ENCODE measurements around the gene WDTC1.

Gene WDTC1

GRCh38 chr1:27349784-27350662 is 115.6 kb downstream of the WDTC1 start:
- Histone ChIP-seq H3K4me1 (ENCODE audit: control insufficient read depth in 1 of 2, insufficient read depth in 2 of 2, low read length in 2 of 2) (peaks cover 2 to 23% of the 10 kb centered on the region in 2 donors), H3K4me3 (ENCODE audit: low read depth in 1 of 2, low read length in 2 of 2) (peak overlapping the region; percentile 7 to 66), H3K36me3 (ENCODE audit: control insufficient read depth in 1 of 2, insufficient read depth in 2 of 2, low read length in 2 of 2) (peaks cover 0 to 13% of the 10 kb centered on the region in 2 donors), H3K27ac (ENCODE audit: low read length) (no peak overlapping the region), H3K27me3 (ENCODE audit: low read depth, low read length) (peaks cover 2% of the 10 kb centered on the region), H3K9me3 (ENCODE audit: control insufficient read depth in 1 of 2, low read length in 2 of 2) (no peaks in the 10 kb centered on the region)

DNA sequence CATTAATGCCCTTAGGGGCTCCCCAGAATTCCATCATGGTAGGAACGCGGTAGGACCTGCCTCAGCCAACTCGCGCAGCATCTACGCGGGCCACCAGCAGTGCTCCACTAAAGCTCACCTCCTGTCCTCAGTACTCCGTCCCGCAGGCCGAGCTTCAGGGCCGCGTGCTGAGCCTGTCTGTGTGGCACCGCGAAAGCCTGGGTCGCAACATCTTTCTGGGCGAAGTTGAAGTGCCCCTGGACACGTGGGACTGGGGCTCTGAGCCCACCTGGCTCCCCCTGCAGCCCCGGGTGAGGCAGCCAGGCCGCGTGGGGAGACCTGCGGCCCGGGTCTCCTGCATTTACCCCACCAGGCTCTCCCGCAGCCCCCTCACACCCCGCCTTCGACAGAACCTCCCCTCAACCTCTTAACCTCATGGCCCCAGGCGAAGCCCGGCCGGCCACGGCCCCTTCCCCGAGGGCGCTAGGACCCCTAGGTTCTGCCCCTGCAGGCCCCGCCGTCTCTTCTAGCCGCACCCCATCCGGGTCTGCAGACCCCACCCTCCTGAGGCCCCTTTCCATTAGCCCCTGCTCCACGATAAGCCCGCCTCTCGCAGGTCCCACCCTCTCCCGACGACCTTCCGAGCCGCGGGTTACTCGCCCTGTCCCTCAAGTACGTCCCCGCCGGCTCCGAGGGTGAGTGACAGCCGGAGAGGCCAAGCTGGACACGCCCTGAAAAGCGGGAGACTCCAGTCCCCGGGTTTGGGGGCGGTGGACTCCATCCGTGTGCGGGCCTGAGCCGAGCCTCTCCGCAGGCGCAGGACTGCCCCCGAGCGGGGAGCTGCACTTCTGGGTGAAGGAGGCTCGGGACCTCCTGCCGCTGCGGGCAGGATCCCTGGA is 116.5 kb downstream of the WDTC1 start:
- peaks cover 2 to 23% of the 10 kb centered on the region in 2 donors for H3K4me1 ChIP-seq (ENCODE audit: control insufficient read depth in 1 of 2, insufficient read depth in 2 of 2, low read length in 2 of 2)
- H3K27ac ChIP-seq (ENCODE audit: low read length), result no peak overlapping the region
- no peaks in the 10 kb centered on the region for H3K9me3 ChIP-seq (ENCODE audit: control insufficient read depth in 1 of 2, low read length in 2 of 2)
- H3K4me3 ChIP-seq (ENCODE audit: low read depth in 1 of 2, low read length in 2 of 2), result peak overlapping the region in 1 of 2 donors; percentile 66
- H3K36me3 ChIP-seq (ENCODE audit: control insufficient read depth in 1 of 2, insufficient read depth in 2 of 2, low read length in 2 of 2), result peaks cover 8 to 22% of the 10 kb centered on the region in 2 donors
- H3K27me3 ChIP-seq (ENCODE audit: low read depth, low read length), result peaks cover 2% of the 10 kb centered on the region

- Histone ChIP-seq H3K9me3 (ENCODE audit: control insufficient read depth in 1 of 2, low read length in 2 of 2) (no peaks in the 10 kb centered on the region), H3K36me3 (ENCODE audit: control insufficient read depth in 1 of 2, insufficient read depth in 2 of 2, low read length in 2 of 2) (peaks cover 12 to 29% of the 10 kb centered on the region in 2 donors), H3K4me1 (ENCODE audit: control insufficient read depth in 1 of 2, insufficient read depth in 2 of 2, low read length in 2 of 2) (peaks cover 2 to 23% of the 10 kb centered on the region in 2 donors), H3K4me3 (ENCODE audit: low read depth in 1 of 2, low read length in 2 of 2) (no peak overlapping the region), H3K27ac (ENCODE audit: low read length) (no peak overlapping the region), H3K27me3 (ENCODE audit: low read depth, low read length) (peaks cover 2% of the 10 kb centered on the region)
Observed at GRCh38 chr1:27351541-27352107, 117.2 kb downstream of the WDTC1 start.

DNA sequence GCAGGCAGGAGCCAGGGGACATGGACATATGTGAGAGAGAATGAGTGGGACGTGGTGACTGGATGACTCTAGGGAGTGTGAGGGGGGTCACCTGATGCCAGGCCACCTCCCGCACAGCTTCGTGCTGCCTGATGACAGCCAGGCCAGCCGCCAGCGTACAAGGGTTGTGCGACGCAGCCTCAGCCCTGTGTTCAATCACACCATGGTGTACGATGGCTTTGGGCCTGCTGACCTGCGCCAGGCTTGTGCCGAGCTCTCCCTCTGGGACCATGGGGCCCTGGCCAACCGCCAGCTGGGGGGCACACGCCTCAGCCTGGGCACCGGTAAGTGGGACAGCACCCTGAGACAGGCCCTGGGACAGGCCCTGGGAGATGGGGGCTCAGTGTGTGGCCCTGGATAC is 118.7 kb downstream of the WDTC1 start:
- peaks cover 12 to 42% of the 10 kb centered on the region in 2 donors for H3K36me3 ChIP-seq (ENCODE audit: control insufficient read depth in 1 of 2, insufficient read depth in 2 of 2, low read length in 2 of 2)
- no peak overlapping the region for H3K4me3 ChIP-seq (ENCODE audit: low read depth in 1 of 2, low read length in 2 of 2)
- H3K27me3 ChIP-seq (ENCODE audit: low read depth, low read length), result peaks cover 2% of the 10 kb centered on the region
- H3K9me3 ChIP-seq (ENCODE audit: control insufficient read depth in 1 of 2, low read length in 2 of 2), result no peaks in the 10 kb centered on the region
- H3K27ac ChIP-seq (ENCODE audit: low read length), result no peak overlapping the region
- peaks cover 2 to 33% of the 10 kb centered on the region in 2 donors for H3K4me1 ChIP-seq (ENCODE audit: control insufficient read depth in 1 of 2, insufficient read depth in 2 of 2, low read length in 2 of 2)

DNA sequence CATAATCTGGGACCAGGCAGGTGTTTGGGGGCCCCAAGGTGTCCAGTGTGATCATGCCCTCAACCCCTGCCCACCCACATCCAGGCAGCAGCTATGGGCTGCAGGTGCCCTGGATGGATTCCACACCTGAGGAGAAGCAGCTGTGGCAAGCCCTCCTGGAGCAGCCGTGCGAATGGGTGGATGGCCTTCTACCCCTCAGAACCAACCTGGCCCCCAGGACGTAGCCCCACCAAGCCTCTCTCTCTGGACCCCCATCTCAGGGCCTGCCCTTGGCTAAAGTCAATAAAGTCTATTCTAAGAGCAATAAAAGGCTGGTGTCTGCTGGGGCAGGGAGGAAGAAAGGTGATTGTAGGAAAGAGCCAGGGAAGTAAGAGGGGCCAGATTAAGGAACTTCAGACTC is 119.2 kb downstream of the WDTC1 start:
- Histone ChIP-seq H3K9me3 (ENCODE audit: control insufficient read depth in 1 of 2, low read length in 2 of 2) (no peaks in the 10 kb centered on the region), H3K36me3 (ENCODE audit: control insufficient read depth in 1 of 2, insufficient read depth in 2 of 2, low read length in 2 of 2) (peaks cover 12 to 47% of the 10 kb centered on the region in 2 donors), H3K4me3 (ENCODE audit: low read depth in 1 of 2, low read length in 2 of 2) (no peak overlapping the region), H3K27ac (ENCODE audit: low read length) (no peak overlapping the region), H3K27me3 (ENCODE audit: low read depth, low read length) (peaks cover 2% of the 10 kb centered on the region), H3K4me1 (ENCODE audit: control insufficient read depth in 1 of 2, insufficient read depth in 2 of 2, low read length in 2 of 2) (peaks cover 2 to 33% of the 10 kb centered on the region in 2 donors)

GRCh38 chr1:27355683-27356082 is 121.3 kb downstream of the WDTC1 start:
- H3K27me3 ChIP-seq (ENCODE audit: low read depth, low read length), result no peaks in the 10 kb centered on the region
- H3K9me3 ChIP-seq (ENCODE audit: control insufficient read depth in 1 of 2, low read length in 2 of 2), result no peaks in the 10 kb centered on the region
- H3K27ac ChIP-seq (ENCODE audit: low read length), result no peak overlapping the region
- peaks cover 16 to 59% of the 10 kb centered on the region in 2 donors for H3K36me3 ChIP-seq (ENCODE audit: control insufficient read depth in 1 of 2, insufficient read depth in 2 of 2, low read length in 2 of 2)
- no peak overlapping the region for H3K4me3 ChIP-seq (ENCODE audit: low read depth in 1 of 2, low read length in 2 of 2)
- H3K4me1 ChIP-seq (ENCODE audit: control insufficient read depth in 1 of 2, insufficient read depth in 2 of 2, low read length in 2 of 2), result peaks cover 0 to 18% of the 10 kb centered on the region in 2 donors

GRCh38 chr1:27356277-27356618 is 121.8 kb downstream of the WDTC1 start:
- Histone ChIP-seq H3K27ac (ENCODE audit: low read length) (no peak overlapping the region), H3K9me3 (ENCODE audit: control insufficient read depth in 1 of 2, low read length in 2 of 2) (no peaks in the 10 kb centered on the region), H3K27me3 (ENCODE audit: low read depth, low read length) (no peaks in the 10 kb centered on the region), H3K4me1 (ENCODE audit: control insufficient read depth in 1 of 2, insufficient read depth in 2 of 2, low read length in 2 of 2) (peaks cover 0 to 16% of the 10 kb centered on the region in 2 donors), H3K4me3 (ENCODE audit: low read depth in 1 of 2, low read length in 2 of 2) (no peak overlapping the region), H3K36me3 (ENCODE audit: control insufficient read depth in 1 of 2, insufficient read depth in 2 of 2, low read length in 2 of 2) (peaks cover 20 to 65% of the 10 kb centered on the region in 2 donors)

- H3K4me1 ChIP-seq (ENCODE audit: control insufficient read depth in 1 of 2, insufficient read depth in 2 of 2, low read length in 2 of 2), result peaks cover 0 to 15% of the 10 kb centered on the region in 2 donors
- H3K9me3 ChIP-seq (ENCODE audit: control insufficient read depth in 1 of 2, low read length in 2 of 2), result no peaks in the 10 kb centered on the region
- H3K36me3 ChIP-seq (ENCODE audit: control insufficient read depth in 1 of 2, insufficient read depth in 2 of 2, low read length in 2 of 2), result peaks cover 25 to 70% of the 10 kb centered on the region in 2 donors
- peak overlapping the region in 1 of 2 donors; percentile 50 for H3K4me3 ChIP-seq (ENCODE audit: low read depth in 1 of 2, low read length in 2 of 2)
- H3K27ac ChIP-seq (ENCODE audit: low read length), result no peak overlapping the region
- no peaks in the 10 kb centered on the region for H3K27me3 ChIP-seq (ENCODE audit: low read depth, low read length)
Observed at GRCh38 chr1:27356619-27357280, 122.3 kb downstream of the WDTC1 start.

DNA sequence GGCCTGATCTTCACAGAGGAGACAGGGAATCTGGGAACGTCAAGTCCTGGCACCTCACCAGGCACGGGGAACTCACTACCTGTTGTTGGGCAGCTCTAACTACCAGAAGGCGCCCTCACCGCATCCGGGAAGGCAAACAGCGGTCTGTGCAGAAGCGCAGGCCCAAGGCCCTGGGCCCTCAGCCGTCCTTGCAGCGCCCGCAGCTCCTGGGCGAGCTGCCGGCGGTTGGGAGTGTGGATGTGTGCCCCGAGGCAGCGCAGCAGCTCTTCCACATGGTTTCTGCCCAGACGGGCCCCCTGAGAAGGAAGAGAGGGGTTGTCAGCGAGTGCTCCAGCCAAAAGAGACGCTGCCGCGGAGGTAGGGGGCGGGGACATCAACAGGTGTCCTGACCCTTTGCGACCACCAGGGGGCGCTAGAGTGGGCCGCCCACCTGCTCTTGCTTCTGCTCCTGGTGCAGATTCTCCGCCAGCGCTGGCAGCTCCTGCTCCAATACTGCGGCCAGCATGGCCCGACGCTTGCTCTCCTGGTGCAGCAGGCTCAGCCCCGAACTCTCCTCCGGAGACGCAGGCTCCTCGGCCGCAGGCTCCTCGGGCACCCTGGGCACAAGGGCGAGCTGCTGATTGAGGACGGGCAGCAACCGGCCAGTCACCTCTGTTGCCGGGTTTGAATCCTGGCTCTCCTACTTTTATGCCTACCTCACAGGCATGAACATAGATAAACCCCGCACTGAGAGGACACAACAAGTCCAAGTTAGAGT is 123.0 kb downstream of the WDTC1 start:
- H3K27me3 ChIP-seq (ENCODE audit: low read depth, low read length), result no peaks in the 10 kb centered on the region

More for the DNA sequence above, 123.0 kb downstream of the WDTC1 start:
- peak overlapping the region; percentile 37 to 50 for H3K4me3 ChIP-seq (ENCODE audit: low read depth in 1 of 2, low read length in 2 of 2)
- H3K36me3 ChIP-seq (ENCODE audit: control insufficient read depth in 1 of 2, insufficient read depth in 2 of 2, low read length in 2 of 2), result peaks cover 32 to 77% of the 10 kb centered on the region in 2 donors
- peaks cover 0 to 15% of the 10 kb centered on the region in 2 donors for H3K4me1 ChIP-seq (ENCODE audit: control insufficient read depth in 1 of 2, insufficient read depth in 2 of 2, low read length in 2 of 2)
- no peak overlapping the region for H3K27ac ChIP-seq (ENCODE audit: low read length)
- no peaks in the 10 kb centered on the region for H3K9me3 ChIP-seq (ENCODE audit: control insufficient read depth in 1 of 2, low read length in 2 of 2)
